GM12878 (cell line): ENCODE data around the gene MPRIP. TPM values are rescaled to one million over a fixed set of nuclear protein-coding genes. Genes with fewer than 3 reads are reported as not detected.

Experiments
- ATAC-seq: fragments of 200-7000 bp; cut with Tn5 transposase; 3 replicates; pipeline ENCODE4 v1.9.1; 2020; ENCODE audit warnings: mild to moderate bottlenecking, moderate library complexity
- BruUV-seq: library from RNA; stranded (reverse); fragments of 400-500 nt; replicated peaks from 2 replicates; lab custom pipeline; 2021; lab: Mats Ljungman, UMichigan
- CTCF ChIA-PET: fragments of 300-600 bp; sonication (Branson Sonifier 250); formaldehyde crosslinking; extraction: SDS; loops from one replicate; lab custom pipeline; 2021; ENCODE audit warnings: inconsistent platforms; lab: Yijun Ruan, JAX
- POLR2A ChIA-PET: fragments of 350-600 bp; formaldehyde crosslinking; extraction: SDS; loops from one replicate; lab custom pipeline; 2021; ENCODE audit warnings: inconsistent platforms; lab: Charles Lee
- RAD21 ChIA-PET: fragments of 300-600 bp; sonication (Branson Sonifier 250); formaldehyde crosslinking; loops from one replicate; lab custom pipeline; 2023; ENCODE audit warnings: antibody characterized with exemption; ENCODE audit not compliant: unreplicated experiment; lab: Charles Lee
- SMC1A ChIA-PET: fragments of 300-600 bp; sonication (Branson Sonifier 250); formaldehyde crosslinking; loops from one replicate; lab custom pipeline; 2023; ENCODE audit not compliant: unreplicated experiment, uncharacterized antibody; lab: Charles Lee
- DNase-seq: peaks from one replicate; pipeline ENCODE4 v3.0.0-alpha.2; 2011; ENCODE audit warnings: low read depth, low spot score
- FAIRE-seq: peaks from 3 replicates; lab custom pipeline; 2011; peaks lifted over from hg19 to GRCh38; lab: Jason Lieb, UNC
- H2AFZ ChIP-seq: 2 replicates; pipeline ENCODE4 v1.6.0; 2011; ENCODE audit warnings: low read depth, low read length, control low read depth; ENCODE audit not compliant: control insufficient read depth
- H3K27ac ChIP-seq: 2 replicates; pipeline ENCODE4 v1.5.1; 2011; ENCODE audit warnings: control low read depth; ENCODE audit not compliant: control insufficient read depth, insufficient read depth
- H3K27me3 ChIP-seq, 2 experiments: replicated peaks in 1 of 2; 2 replicates each; pipeline versions ENCODE4 v1.6.0 to v1.6.1; 2011; ENCODE audit warnings: low read length in 1 of 2; ENCODE audit not compliant: control insufficient read depth in 2 of 2, insufficient read depth in 2 of 2
- H3K36me3 ChIP-seq, 2 experiments: 2 replicates each; pipeline ENCODE4 v1.5.1; 2011; ENCODE audit warnings: low read length in 1 of 2; ENCODE audit not compliant: control insufficient read depth in 2 of 2, insufficient read depth in 2 of 2
- H3K4me1 ChIP-seq: 2 replicates; pipeline ENCODE4 v1.6.1; 2011; ENCODE audit warnings: mild to moderate bottlenecking, low read length, moderate library complexity, mixed read lengths; ENCODE audit not compliant: control insufficient read depth, insufficient read depth
- H3K4me2 ChIP-seq: 2 replicates; pipeline ENCODE4 v1.6.0; 2011; ENCODE audit warnings: control low read depth; ENCODE audit not compliant: control insufficient read depth, insufficient read depth
- H3K4me3 ChIP-seq: fragments of 200-600 bp; sonication (generic); 2 replicates; pipeline ENCODE4 v1.5.1; 2016
- H3K79me2 ChIP-seq: 2 replicates; pipeline ENCODE4 v1.6.0; 2011; ENCODE audit warnings: low read length; ENCODE audit not compliant: control insufficient read depth, insufficient read depth
- H3K9ac ChIP-seq: 2 replicates; pipeline ENCODE4 v1.8.0; 2011; ENCODE audit warnings: low read length, control low read depth, mixed read lengths; ENCODE audit not compliant: control insufficient read depth, insufficient read depth
- H3K9me3 ChIP-seq: replicated peaks from 3 replicates; pipeline ENCODE4 v1.5.1; 2011; ENCODE audit warnings: mild to moderate bottlenecking, low read length; ENCODE audit not compliant: control insufficient read depth, insufficient read depth
- H4K20me1 ChIP-seq: 2 replicates; pipeline ENCODE4 v1.6.0; 2011; ENCODE audit not compliant: control insufficient read depth, insufficient read depth
- KLF5 ChIP-seq: fragments of 450-650 bp; IDR thresholded peaks from 2 replicates; pipeline ENCODE4 v1.6.1; 2014; ENCODE audit warnings: mild to moderate bottlenecking; ENCODE audit not compliant: partially characterized antibody
- NFIC ChIP-seq: IDR thresholded peaks from 2 replicates; pipeline ENCODE4 v1.6.1; 2012; ENCODE audit warnings: low read depth, mild to moderate bottlenecking, inconsistent platforms, low read length, moderate library complexity
- NR2F1 ChIP-seq: fragments of 450-650 bp; conservative IDR thresholded peaks from 2 replicates; pipeline ENCODE4 v1.6.1; 2017; ENCODE audit warnings: mild to moderate bottlenecking
- RBBP5 ChIP-seq: fragments of 200-600 bp; sonication (generic); conservative IDR thresholded peaks from 2 replicates; pipeline ENCODE4 v1.6.1; 2016
- STAT3 ChIP-seq: IDR thresholded peaks from 2 replicates; pipeline ENCODE4 v1.6.1; 2011; ENCODE audit warnings: low read depth, low read length, improper control_type of control experiment
- WGBS: methylation state at CpG from one replicate; pipeline ENCODE4 v1.1.6; 2016; ENCODE audit warnings: low lambda C conversion rate; ENCODE audit not compliant: insufficient replicate concordance, insufficient coverage; ENCODE audit errors: missing lambda C conversion rate; 5-methylcytosine and 5-hydroxymethylcytosine counted together
- in situ Hi-C: fragments of 300-500 bp; cut with MboI; formaldehyde crosslinking; loops from 9 replicates; pipeline ENCODE4 v1.14.3; 2018; ENCODE audit warnings: mixed read lengths
- intact Hi-C: fragments of 100-400 bp; cut with micrococcal nuclease; formaldehyde crosslinking; loops from one replicate; pipeline ENCODE4 v1.14.2; 2022; ENCODE audit not compliant: unreplicated experiment
- polyA plus RNA-seq, 11 experiments: library from polyadenylated mRNA; depleted of rRNA in 4 of 11; unstranded in 6 of 11; stranded (reverse) in 5 of 11; fragments of >200 nt; fragmentation: Nextera tagmentation in 4 of 11; fragmentation: Illumina TruSeq in 1 of 11; extraction: Ambion mirVana in 4 of 11; extraction: Trizol in 1 of 11; gene quantifications; 1 replicate in 1 of 11; 2 replicates in 10 of 11; pipeline versions ENCODE4 v1.2.1 to v1.2.3, GENCODE V29; 2011 to 2016; ENCODE audit warnings: inconsistent platforms in 2 of 11, missing spikeins in 2 of 11, low read depth in 1 of 11
- total RNA-seq, 4 experiments: library from RNA; depleted of rRNA in 3 of 4; stranded (reverse); fragments of >200 nt in 3 of 4; fragmentation: Illumina TruSeq in 1 of 4; extraction: Trizol in 1 of 4; gene quantifications; 2 replicates each; pipeline versions ENCODE4 v1.2.1 to v1.2.3, GENCODE V29; 2013 to 2021
- TF ChIP-seq, protein P1 (sequence below): fragments of 450-650 bp; IDR thresholded peaks from 2 replicates; pipeline ENCODE4 v1.6.1; 2014; ENCODE audit warnings: mild to moderate bottlenecking
- TF ChIP-seq, protein P2 (sequence below): fragments of 450-650 bp; IDR thresholded peaks from 2 replicates; pipeline ENCODE4 v1.6.1; 2016; ENCODE audit warnings: mild to moderate bottlenecking

The MPRIP gene
- total and polyA plus RNA-seq, 10 of the 15 experiments (the other 5 are each of a cell fraction or from before 2014, with no cell fraction given) = 16.5 to 168 (median 71.7) TPM

DNA sequence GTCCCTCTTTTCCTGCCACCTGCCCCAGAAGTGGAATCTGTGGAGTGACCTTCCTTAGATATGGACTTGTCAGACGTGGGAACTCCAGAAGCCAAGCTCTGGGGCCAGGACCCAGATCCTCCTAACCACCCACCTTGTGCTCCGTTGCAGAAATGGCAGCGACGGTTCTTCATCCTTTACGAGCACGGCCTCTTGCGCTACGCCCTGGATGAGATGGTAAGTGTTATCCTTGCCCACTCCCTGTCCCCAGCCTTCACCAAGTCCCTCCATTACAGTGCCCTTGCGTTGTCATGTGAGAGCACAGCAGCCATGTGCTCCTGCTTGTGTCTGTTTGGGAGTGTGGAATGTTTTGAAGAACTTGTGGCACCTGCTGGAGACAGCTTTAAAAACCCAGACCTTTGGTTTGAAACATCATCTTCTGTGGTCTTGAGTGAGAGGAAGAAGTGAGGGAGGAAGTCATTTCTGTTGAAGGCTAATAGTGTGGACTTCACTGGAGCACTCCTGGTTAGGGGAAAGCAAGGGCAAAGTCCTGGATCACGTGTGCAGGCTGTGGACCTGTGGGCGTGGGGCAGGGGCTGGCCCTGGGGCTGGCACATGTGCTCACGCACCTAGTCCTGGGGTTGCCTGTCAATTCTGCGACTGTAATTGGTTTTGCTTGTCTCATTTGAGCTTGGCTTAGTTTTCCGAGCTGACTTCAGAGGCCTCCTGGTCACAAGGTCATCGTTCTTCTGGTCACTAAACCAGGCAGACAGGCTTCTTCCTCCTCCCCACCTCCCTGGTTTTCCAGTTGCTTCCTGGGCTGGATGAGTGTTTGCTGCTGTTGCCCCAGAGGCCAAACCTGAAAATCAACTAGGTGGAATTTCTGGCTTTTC is 35.8 kb downstream of the MPRIP start:
- no peaks in the 10 kb centered on the region for H3K4me1 ChIP-seq
- no peak for TF ChIP-seq STAT3
- TF ChIP-seq NFIC = no peak
- TF ChIP-seq, all 136 proteins: peak for 0
- FAIRE-seq (no peak), DNase-seq (no peak), ATAC-seq (no peak)
- intact Hi-C loops = no loop called here
- no TSS peak for BruUV-seq
- H3K79me2 ChIP-seq = peaks cover 3% of the 10 kb centered on the region
- no peak overlapping the region for H3K4me3 ChIP-seq
- H3K27ac ChIP-seq = no peak overlapping the region
- H3K36me3 ChIP-seq = peaks cover 8 to 32% of the 10 kb centered on the region in 2 experiments; a peak in 3 of 4 replicates
- 98% methylated on average over 14 of the region's 15 CpGs for WGBS
- in situ Hi-C loops = no loop called here
- ChIA-PET CTCF (no interaction called here), SMC1A (interaction anchor here (1.0 kb wide), 1 partner anchor 12 kb away, joined by 3 read pairs; no protein-coding TSS in a partner anchor), POLR2A (no interaction called here), RAD21 (no interaction called here)
- no peaks in the 10 kb centered on the region for H3K27me3 ChIP-seq
- no peaks in the 10 kb centered on the region for H4K20me1 ChIP-seq
- H3K9me3 ChIP-seq = no peaks in the 10 kb centered on the region
- H3K4me2 ChIP-seq = no peak overlapping the region
- H2AFZ ChIP-seq = no peak overlapping the region
- H3K9ac ChIP-seq = no peak overlapping the region

DNA sequence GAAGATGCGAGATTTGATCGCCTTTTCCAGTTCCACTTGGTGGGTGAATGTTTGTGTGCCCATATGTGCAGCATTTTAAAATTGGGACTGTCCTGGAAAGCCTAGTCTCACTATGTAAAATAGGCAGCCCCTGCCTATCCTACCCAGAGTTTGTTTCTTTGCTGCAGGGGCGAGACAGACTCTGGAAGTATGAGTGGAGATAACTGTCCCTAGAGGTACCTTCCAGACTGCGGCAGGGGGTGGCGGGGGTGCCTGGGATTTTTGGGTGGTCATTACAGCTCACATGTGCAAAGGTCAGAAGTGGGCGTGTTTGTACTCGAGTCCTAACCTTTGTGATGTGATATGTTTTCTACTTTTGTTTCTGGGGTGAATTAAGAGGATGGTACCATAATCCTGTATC is 36.6 kb downstream of the MPRIP start:
- Histone ChIP-seq H3K36me3 (peaks cover 11 to 24% of the 10 kb centered on the region in 2 experiments; a peak in 3 of 4 replicates), H3K9ac (no peak overlapping the region), H3K4me1 (no peaks in the 10 kb centered on the region), H3K79me2 (peaks cover 3% of the 10 kb centered on the region), H2AFZ (no peak overlapping the region), H3K4me2 (no peak overlapping the region), H3K27me3 (no peaks in the 10 kb centered on the region), H3K4me3 (no peak overlapping the region), H3K27ac (no peak overlapping the region), H3K9me3 (no peaks in the 10 kb centered on the region), H4K20me1 (no peaks in the 10 kb centered on the region)
- TF ChIP-seq KLF5 = no peak
- TF ChIP-seq RBBP5 = no peak
- TF ChIP-seq, protein P1, sequence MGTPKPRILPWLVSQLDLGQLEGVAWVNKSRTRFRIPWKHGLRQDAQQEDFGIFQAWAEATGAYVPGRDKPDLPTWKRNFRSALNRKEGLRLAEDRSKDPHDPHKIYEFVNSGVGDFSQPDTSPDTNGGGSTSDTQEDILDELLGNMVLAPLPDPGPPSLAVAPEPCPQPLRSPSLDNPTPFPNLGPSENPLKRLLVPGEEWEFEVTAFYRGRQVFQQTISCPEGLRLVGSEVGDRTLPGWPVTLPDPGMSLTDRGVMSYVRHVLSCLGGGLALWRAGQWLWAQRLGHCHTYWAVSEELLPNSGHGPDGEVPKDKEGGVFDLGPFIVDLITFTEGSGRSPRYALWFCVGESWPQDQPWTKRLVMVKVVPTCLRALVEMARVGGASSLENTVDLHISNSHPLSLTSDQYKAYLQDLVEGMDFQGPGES = no peak
- TF ChIP-seq, protein P2, sequence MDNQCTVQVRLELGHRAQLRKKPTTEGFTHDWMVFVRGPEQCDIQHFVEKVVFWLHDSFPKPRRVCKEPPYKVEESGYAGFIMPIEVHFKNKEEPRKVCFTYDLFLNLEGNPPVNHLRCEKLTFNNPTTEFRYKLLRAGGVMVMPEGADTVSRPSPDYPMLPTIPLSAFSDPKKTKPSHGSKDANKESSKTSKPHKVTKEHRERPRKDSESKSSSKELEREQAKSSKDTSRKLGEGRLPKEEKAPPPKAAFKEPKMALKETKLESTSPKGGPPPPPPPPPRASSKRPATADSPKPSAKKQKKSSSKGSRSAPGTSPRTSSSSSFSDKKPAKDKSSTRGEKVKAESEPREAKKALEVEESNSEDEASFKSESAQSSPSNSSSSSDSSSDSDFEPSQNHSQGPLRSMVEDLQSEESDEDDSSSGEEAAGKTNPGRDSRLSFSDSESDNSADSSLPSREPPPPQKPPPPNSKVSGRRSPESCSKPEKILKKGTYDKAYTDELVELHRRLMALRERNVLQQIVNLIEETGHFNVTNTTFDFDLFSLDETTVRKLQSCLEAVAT = no peak
- TF ChIP-seq NR2F1 = no peak
- intact Hi-C loops = no loop called here
- FAIRE-seq (no peak), DNase-seq (no peak), ATAC-seq (no peak)
- POLR2A ChIA-PET = no interaction called here
- no TSS peak for BruUV-seq
- CTCF ChIA-PET = no interaction called here
- in situ Hi-C loops = no loop called here
- SMC1A ChIA-PET = interaction anchor here (1.0 kb wide), 1 partner anchor 12 kb away, joined by 3 read pairs; no protein-coding TSS in a partner anchor
- RAD21 ChIA-PET = no interaction called here
- 98% methylated on average over 7 of the region's 7 CpGs for WGBS
